ENCODE results near the gene XDH. TPM values are rescaled to one million over a fixed set of nuclear protein-coding genes. Genes with fewer than 3 reads are reported as not detected.

The XDH gene
- total and polyA plus RNA-seq, 9 of the 15 experiments (the other 6 are each of a cell fraction or from before 2014, with no cell fraction given), result 0.04 to 0.06 TPM; not detected in 7

DNA sequence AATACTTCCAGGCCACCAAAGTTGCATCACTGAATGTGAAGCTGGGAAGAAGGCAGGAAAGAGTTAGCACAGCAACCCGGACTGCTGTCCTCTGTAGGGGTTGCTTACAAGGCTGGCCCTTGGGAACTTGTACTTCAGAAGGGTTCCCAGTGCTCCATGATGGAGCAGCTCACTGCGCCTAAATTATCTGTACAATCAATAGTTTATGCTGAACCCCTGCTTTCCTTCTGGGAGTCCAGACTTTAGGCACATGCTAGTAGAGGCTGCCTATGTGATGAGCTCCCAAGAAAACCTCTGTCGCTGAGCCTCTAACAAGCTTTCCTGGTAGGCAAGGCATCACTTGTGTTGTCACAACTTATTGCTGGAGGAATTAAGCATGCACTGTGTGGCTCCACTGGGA lies 34.3 kb downstream of the XDH start:
- WGBS (ENCODE audit: insufficient coverage, low coverage, missing lambda C conversion rate), result 0% methylated on average over 3 of the region's 3 CpGs
- DNase-seq (ENCODE audit: extremely low read depth in 1 of 4, low spot score in 3 of 4), result no peak
- no peak for ATAC-seq
- no peak for FAIRE-seq
- no peaks in the 10 kb centered on the region for H3K9me1 ChIP-seq (ENCODE audit: control insufficient read depth, insufficient read depth, low read length)
- no peak overlapping the region for H3K4me2 ChIP-seq (ENCODE audit: insufficient read depth, low read length)
- H3K9me3 ChIP-seq (replicated peaks; ENCODE audit: control insufficient read depth, insufficient read depth, low read depth, low read length), result no peaks in the 10 kb centered on the region
- in situ Hi-C loops (cut with MboI), result no loop called here
- H3K27ac ChIP-seq (ENCODE audit: extremely low read depth, low read depth, low read length), result no peak overlapping the region
- no peak overlapping the region for H3K9ac ChIP-seq (ENCODE audit: insufficient read depth in 1 of 2, low read depth in 2 of 2, low read length in 2 of 2)
- no peak overlapping the region for H3K4me3 ChIP-seq
- CTCF ChIA-PET (ENCODE audit: low intra/inter-chr PET ratio), result no interaction called here
- peaks cover 0 to 24% of the 10 kb centered on the region in 2 experiments; a peak in 2 of 5 replicates for H3K27me3 ChIP-seq (ENCODE audit: control insufficient read depth in 2 of 2, insufficient read depth in 2 of 2, low read length in 2 of 2)
- intact Hi-C loops (cut with micrococcal nuclease), result no loop called here
- no TSS peak for BruUV-seq (replicated peaks)
- H2AFZ ChIP-seq (ENCODE audit: low read depth, low read length), result no peak overlapping the region
- no peaks in the 10 kb centered on the region for H3K4me1 ChIP-seq (replicated peaks in 1 of 2; ENCODE audit: control insufficient read depth in 2 of 2, insufficient read depth in 2 of 2, low read length in 2 of 2)
- POLR2A ChIA-PET, result no interaction called here
- no peaks in the 10 kb centered on the region for H3K36me3 ChIP-seq (ENCODE audit: control insufficient read depth, insufficient read depth, low read length)
- 0 out of 2 replicates have a peak, but pooled peaks cover 3% of the 10 kb centered on the region for H4K20me1 ChIP-seq (replicated peaks; ENCODE audit: control insufficient read depth, insufficient read depth, low read length)
- H3K79me2 ChIP-seq (ENCODE audit: control insufficient read depth, insufficient read depth, low read length), result no peaks in the 10 kb centered on the region
- TF ChIP-seq SMARCA4 (IDR thresholded peaks at IDR 0.05) (no peak), NRF1 (conservative IDR thresholded peaks at IDR 0.05 in 1 of 2, IDR thresholded peaks at IDR 0.05 in 1 of 2) (no peak), PHTF2 (CRISPR knock-in tag; IDR thresholded peaks at IDR 0.05) (no peak), ZKSCAN1 (IDR thresholded peaks at IDR 0.05; ENCODE audit: low read depth, low read length) (no peak), SRSF1 (IDR thresholded peaks at IDR 0.05; ENCODE audit: low read depth, low read length) (no peak), TCF7L2 (IDR thresholded peaks at IDR 0.05; ENCODE audit: low read depth, low read length) (no peak), CBX3 (IDR thresholded peaks at IDR 0.05; ENCODE audit: borderline replicate concordance in 1 of 2, low read length in 2 of 2) (no peak), RFX1 (IDR thresholded peaks at IDR 0.05) (no peak)
- TF ChIP-seq, protein P1, sequence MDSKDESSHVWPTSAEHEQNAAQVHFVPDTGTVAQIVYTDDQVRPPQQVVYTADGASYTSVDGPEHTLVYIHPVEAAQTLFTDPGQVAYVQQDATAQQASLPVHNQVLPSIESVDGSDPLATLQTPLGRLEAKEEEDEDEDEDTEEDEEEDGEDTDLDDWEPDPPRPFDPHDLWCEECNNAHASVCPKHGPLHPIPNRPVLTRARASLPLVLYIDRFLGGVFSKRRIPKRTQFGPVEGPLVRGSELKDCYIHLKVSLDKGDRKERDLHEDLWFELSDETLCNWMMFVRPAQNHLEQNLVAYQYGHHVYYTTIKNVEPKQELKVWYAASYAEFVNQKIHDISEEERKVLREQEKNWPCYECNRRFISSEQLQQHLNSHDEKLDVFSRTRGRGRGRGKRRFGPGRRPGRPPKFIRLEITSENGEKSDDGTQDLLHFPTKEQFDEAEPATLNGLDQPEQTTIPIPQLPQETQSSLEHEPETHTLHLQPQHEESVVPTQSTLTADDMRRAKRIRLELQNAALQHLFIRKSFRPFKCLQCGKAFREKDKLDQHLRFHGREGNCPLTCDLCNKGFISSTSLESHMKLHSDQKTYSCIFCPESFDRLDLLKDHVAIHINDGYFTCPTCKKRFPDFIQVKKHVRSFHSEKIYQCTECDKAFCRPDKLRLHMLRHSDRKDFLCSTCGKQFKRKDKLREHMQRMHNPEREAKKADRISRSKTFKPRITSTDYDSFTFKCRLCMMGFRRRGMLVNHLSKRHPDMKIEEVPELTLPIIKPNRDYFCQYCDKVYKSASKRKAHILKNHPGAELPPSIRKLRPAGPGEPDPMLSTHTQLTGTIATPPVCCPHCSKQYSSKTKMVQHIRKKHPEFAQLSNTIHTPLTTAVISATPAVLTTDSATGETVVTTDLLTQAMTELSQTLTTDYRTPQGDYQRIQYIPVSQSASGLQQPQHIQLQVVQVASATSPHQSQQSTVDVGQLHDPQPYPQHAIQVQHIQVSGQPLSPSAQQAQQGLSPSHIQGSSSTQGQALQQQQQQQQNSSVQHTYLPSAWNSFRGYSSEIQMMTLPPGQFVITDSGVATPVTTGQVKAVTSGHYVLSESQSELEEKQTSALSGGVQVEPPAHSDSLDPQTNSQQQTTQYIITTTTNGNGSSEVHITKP (IDR thresholded peaks at IDR 0.05; ENCODE audit: partially characterized antibody), result no peak
- TF ChIP-seq, protein P2, sequence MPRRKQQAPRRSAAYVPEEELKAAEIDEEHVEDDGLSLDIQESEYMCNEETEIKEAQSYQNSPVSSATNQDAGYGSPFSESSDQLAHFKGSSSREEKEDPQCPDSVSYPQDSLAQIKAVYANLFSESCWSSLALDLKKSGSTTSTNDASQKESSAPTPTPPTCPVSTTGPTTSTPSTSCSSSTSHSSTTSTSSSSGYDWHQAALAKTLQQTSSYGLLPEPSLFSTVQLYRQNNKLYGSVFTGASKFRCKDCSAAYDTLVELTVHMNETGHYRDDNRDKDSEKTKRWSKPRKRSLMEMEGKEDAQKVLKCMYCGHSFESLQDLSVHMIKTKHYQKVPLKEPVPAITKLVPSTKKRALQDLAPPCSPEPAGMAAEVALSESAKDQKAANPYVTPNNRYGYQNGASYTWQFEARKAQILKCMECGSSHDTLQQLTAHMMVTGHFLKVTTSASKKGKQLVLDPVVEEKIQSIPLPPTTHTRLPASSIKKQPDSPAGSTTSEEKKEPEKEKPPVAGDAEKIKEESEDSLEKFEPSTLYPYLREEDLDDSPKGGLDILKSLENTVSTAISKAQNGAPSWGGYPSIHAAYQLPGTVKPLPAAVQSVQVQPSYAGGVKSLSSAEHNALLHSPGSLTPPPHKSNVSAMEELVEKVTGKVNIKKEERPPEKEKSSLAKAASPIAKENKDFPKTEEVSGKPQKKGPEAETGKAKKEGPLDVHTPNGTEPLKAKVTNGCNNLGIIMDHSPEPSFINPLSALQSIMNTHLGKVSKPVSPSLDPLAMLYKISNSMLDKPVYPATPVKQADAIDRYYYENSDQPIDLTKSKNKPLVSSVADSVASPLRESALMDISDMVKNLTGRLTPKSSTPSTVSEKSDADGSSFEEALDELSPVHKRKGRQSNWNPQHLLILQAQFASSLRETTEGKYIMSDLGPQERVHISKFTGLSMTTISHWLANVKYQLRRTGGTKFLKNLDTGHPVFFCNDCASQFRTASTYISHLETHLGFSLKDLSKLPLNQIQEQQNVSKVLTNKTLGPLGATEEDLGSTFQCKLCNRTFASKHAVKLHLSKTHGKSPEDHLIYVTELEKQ (CRISPR knock-in tag; IDR thresholded peaks at IDR 0.05), result no peak
- TF ChIP-seq, protein P3, sequence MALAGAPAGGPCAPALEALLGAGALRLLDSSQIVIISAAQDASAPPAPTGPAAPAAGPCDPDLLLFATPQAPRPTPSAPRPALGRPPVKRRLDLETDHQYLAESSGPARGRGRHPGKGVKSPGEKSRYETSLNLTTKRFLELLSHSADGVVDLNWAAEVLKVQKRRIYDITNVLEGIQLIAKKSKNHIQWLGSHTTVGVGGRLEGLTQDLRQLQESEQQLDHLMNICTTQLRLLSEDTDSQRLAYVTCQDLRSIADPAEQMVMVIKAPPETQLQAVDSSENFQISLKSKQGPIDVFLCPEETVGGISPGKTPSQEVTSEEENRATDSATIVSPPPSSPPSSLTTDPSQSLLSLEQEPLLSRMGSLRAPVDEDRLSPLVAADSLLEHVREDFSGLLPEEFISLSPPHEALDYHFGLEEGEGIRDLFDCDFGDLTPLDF (CRISPR knock-in tag; IDR thresholded peaks at IDR 0.05), result no peak
- TF ChIP-seq, protein P4, sequence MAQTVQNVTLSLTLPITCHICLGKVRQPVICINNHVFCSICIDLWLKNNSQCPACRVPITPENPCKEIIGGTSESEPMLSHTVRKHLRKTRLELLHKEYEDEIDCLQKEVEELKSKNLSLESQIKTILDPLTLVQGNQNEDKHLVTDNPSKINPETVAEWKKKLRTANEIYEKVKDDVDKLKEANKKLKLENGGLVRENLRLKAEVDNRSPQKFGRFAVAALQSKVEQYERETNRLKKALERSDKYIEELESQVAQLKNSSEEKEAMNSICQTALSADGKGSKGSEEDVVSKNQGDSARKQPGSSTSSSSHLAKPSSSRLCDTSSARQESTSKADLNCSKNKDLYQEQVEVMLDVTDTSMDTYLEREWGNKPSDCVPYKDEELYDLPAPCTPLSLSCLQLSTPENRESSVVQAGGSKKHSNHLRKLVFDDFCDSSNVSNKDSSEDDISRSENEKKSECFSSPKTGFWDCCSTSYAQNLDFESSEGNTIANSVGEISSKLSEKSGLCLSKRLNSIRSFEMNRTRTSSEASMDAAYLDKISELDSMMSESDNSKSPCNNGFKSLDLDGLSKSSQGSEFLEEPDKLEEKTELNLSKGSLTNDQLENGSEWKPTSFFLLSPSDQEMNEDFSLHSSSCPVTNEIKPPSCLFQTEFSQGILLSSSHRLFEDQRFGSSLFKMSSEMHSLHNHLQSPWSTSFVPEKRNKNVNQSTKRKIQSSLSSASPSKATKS (CRISPR knock-in tag; IDR thresholded peaks at IDR 0.05), result no peak

Measured in K562 (cell line).